HepG2 (cell line): Measurements from ENCODE around the gene GJA3. TPM values are rescaled to one million over a fixed set of nuclear protein-coding genes. Genes with fewer than 3 reads are reported as not detected.

Source experiments
- ATAC-seq: fragments of 200-7000 bp; cut with Tn5 transposase; 3 replicates; pipeline ENCODE4 v1.9.1; 2020; ENCODE audit warnings: mild to moderate bottlenecking, moderate library complexity
- BruUV-seq: library from RNA; stranded (reverse); fragments of 400-500 nt; replicated peaks from 2 replicates; lab custom pipeline; 2021; lab: Mats Ljungman, UMichigan
- CTCF ChIA-PET: fragments of 300-600 bp; formaldehyde crosslinking; extraction: SDS; loops from one replicate; lab custom pipeline; 2021; ENCODE audit warnings: low total read pairs, inconsistent platforms, low intra/inter-chr PET ratio; lab: Yijun Ruan, JAX
- POLR2A ChIA-PET: fragments of 350-600 bp; sonication (Branson Sonifier 250); formaldehyde crosslinking; loops from one replicate; lab custom pipeline; 2020; ENCODE audit warnings: antibody characterized with exemption, inconsistent platforms; lab: Yijun Ruan, JAX
- DNase-seq: peaks from one replicate; pipeline ENCODE4 v3.0.0-alpha.2; 2015; ENCODE audit warnings: low spot score
- FAIRE-seq: peaks from 3 replicates; lab custom pipeline; 2011; peaks lifted over from hg19 to GRCh38; lab: Jason Lieb, UNC
- H2AFZ ChIP-seq: one replicate; pipeline ENCODE4 v1.6.1; 2011; ENCODE audit warnings: low read length, inconsistent platforms
- H3K27ac ChIP-seq: fragments of 300-600 bp; 3 replicates; pipeline ENCODE4 v1.8.0; 2011; ENCODE audit warnings: mixed run types, mild to moderate bottlenecking, mixed read lengths, low read length, inconsistent platforms; ENCODE audit not compliant: insufficient read depth; ENCODE audit errors: extremely low read length
- H3K27me3 ChIP-seq, 2 experiments: fragments of 200-600 bp in 1 of 2; 2 replicates in 1 of 2; 3 replicates in 1 of 2; pipeline versions ENCODE4 v1.6.0 to v1.8.0; 2011; ENCODE audit warnings: low read length in 2 of 2, mild to moderate bottlenecking in 2 of 2, moderate library complexity in 2 of 2, inconsistent platforms in 1 of 2; ENCODE audit not compliant: insufficient read depth in 2 of 2, control insufficient read depth in 1 of 2
- H3K36me3 ChIP-seq, 2 experiments: fragments of 200-600 bp in 1 of 2; replicated peaks in 1 of 2; 2 replicates in 1 of 2; 3 replicates in 1 of 2; pipeline versions ENCODE4 v1.5.1 to v1.8.0; 2011; ENCODE audit warnings: low read length in 2 of 2, inconsistent platforms in 1 of 2; ENCODE audit not compliant: insufficient read depth in 2 of 2, control insufficient read depth in 1 of 2
- H3K4me1 ChIP-seq: 2 replicates; pipeline ENCODE4 v1.5.1; 2012; ENCODE audit warnings: low read length, inconsistent platforms; ENCODE audit not compliant: insufficient read depth
- H3K4me2 ChIP-seq: 2 replicates; pipeline ENCODE4 v1.6.0; 2011; ENCODE audit warnings: low read depth, low read length, inconsistent platforms
- H3K4me3 ChIP-seq, 3 experiments: fragments of 200-600 bp in 1 of 3; sonication (generic), shearing (Covaris generic) in 1 of 3; replicated peaks in 1 of 3; 2 replicates each; pipeline ENCODE4 v1.5.1; 2011 to 2016; ENCODE audit warnings: low read length in 3 of 3, inconsistent platforms in 2 of 3, low read depth in 2 of 3, mild to moderate bottlenecking in 2 of 3, control low read depth in 1 of 3, mixed read lengths in 1 of 3; ENCODE audit not compliant: insufficient read depth in 1 of 3
- H3K79me2 ChIP-seq: one replicate; pipeline ENCODE4 v1.6.1; 2011; ENCODE audit warnings: low read length, inconsistent platforms; ENCODE audit not compliant: insufficient read depth
- H3K9ac ChIP-seq: 2 replicates; pipeline ENCODE4 v1.6.0; 2011; ENCODE audit warnings: mild to moderate bottlenecking, low read depth, low read length, inconsistent platforms; ENCODE audit not compliant: insufficient read depth
- H3K9me3 ChIP-seq: 2 replicates; pipeline ENCODE4 v1.5.1; 2012; ENCODE audit warnings: mild to moderate bottlenecking, low read length
- H4K20me1 ChIP-seq: 2 replicates; pipeline ENCODE4 v1.6.0; 2011; ENCODE audit warnings: inconsistent platforms, mild to moderate bottlenecking, low read length, moderate library complexity; ENCODE audit not compliant: insufficient read depth
- BRCA1 ChIP-seq: sonication (generic); formaldehyde crosslinking; IDR thresholded peaks from 2 replicates; pipeline ENCODE4 v1.4.0; 2020; ENCODE audit warnings: missing genetic modification reagents
- HDAC6 ChIP-seq: fragments of 200-600 bp; sonication (generic); IDR thresholded peaks from 2 replicates; pipeline ENCODE4 v1.7.0; 2017; ENCODE audit warnings: mild to moderate bottlenecking, antibody characterized with exemption, low read length, low read depth
- HNF4A ChIP-seq: sonication (generic); formaldehyde crosslinking; IDR thresholded peaks from 2 replicates; pipeline ENCODE4 v1.4.0; 2020; ENCODE audit warnings: missing genetic modification reagents
- HNRNPL ChIP-seq: fragments of 200-400 bp; formaldehyde crosslinking; IDR thresholded peaks from 2 replicates; pipeline ENCODE4 v1.6.1; 2017; ENCODE audit warnings: mild to moderate bottlenecking, low read depth, low read length
- HOXA9 ChIP-seq: sonication (generic); formaldehyde crosslinking; IDR thresholded peaks from 2 replicates; pipeline ENCODE4 v1.8.1; 2022; ENCODE audit warnings: missing genetic modification reagents, mild to moderate bottlenecking, moderate library complexity, borderline replicate concordance
- KMT2B ChIP-seq: IDR thresholded peaks from 2 replicates; pipeline ENCODE4 v1.6.1; 2016; ENCODE audit warnings: missing genetic modification reagents, missing compliant biosample characterization
- NR2F2 ChIP-seq: IDR thresholded peaks from 2 replicates; pipeline ENCODE4 v1.6.1; 2012; ENCODE audit warnings: low read depth, inconsistent platforms, borderline replicate concordance
- PHF5A ChIP-seq: IDR thresholded peaks from one replicate; pipeline ENCODE4 v1.6.1; 2018; ENCODE audit warnings: low read depth, missing genetic modification reagents; ENCODE audit not compliant: unreplicated experiment
- SRSF1 ChIP-seq: fragments of 200-400 bp; formaldehyde crosslinking; optimal IDR thresholded peaks from 2 replicates; pipeline ENCODE3; 2017; ENCODE audit warnings: mild to moderate bottlenecking, low read depth, low read length, moderate library complexity
- ZMYM2 ChIP-seq: sonication (generic); formaldehyde crosslinking; IDR thresholded peaks from 2 replicates; pipeline ENCODE4 v1.8.0; 2022; ENCODE audit warnings: mild to moderate bottlenecking, missing genetic modification reagents
- ZNF501 ChIP-seq: sonication (generic); formaldehyde crosslinking; IDR thresholded peaks from 2 replicates; pipeline ENCODE4 v1.5.1; 2020; ENCODE audit warnings: mild to moderate bottlenecking, moderate library complexity, missing genetic modification reagents
- ZNF781 ChIP-seq: sonication (generic); formaldehyde crosslinking; IDR thresholded peaks from 2 replicates; pipeline ENCODE4 v1.5.1; 2020; ENCODE audit warnings: borderline replicate concordance, mild to moderate bottlenecking, missing genetic modification reagents; ENCODE audit errors: not compliant biosample characterization
- WGBS: methylation state at CpG from one replicate; pipeline ENCODE4 v1.1.6; 2017; ENCODE audit warnings: low lambda C conversion rate; 5-methylcytosine and 5-hydroxymethylcytosine counted together
- in situ Hi-C: cut with HindIII; loops from 2 replicates; pipeline ENCODE4 v1.10.0; 2017; ENCODE audit warnings: low pct_unique_long_range_greater_than_20kb; ENCODE audit not compliant: extremely low pct_ligation_motif_present
- intact Hi-C: fragments of 100-400 bp; cut with micrococcal nuclease; formaldehyde crosslinking; loops from one replicate; pipeline ENCODE4 v1.10.0; 2022; ENCODE audit not compliant: unreplicated experiment
- polyA plus RNA-seq, 8 experiments: library from polyadenylated mRNA; depleted of rRNA in 3 of 8; stranded (reverse) in 7 of 8; unstranded in 1 of 8; fragments of >200 nt; fragmentation: Illumina TruSeq in 4 of 8; extraction: Trizol in 4 of 8; gene quantifications; 2 replicates each; pipeline versions ENCODE4 v1.2.1 to v1.2.3, GENCODE V29; 2011 to 2016; ENCODE audit warnings: low read depth in 4 of 8, missing spikeins in 1 of 8, mixed read lengths in 1 of 8; ENCODE audit not compliant: insufficient read depth in 1 of 8
- total RNA-seq, 5 experiments: library from RNA; depleted of rRNA; stranded (reverse); fragments of >200 nt; fragmentation: Illumina TruSeq; extraction: Trizol; gene quantifications; 2 replicates each; pipeline ENCODE4 v1.2.3, GENCODE V29; 2016; ENCODE audit warnings: low read depth in 1 of 5
- TF ChIP-seq, protein P1 (sequence below): IDR thresholded peaks from 2 replicates; pipeline ENCODE4 v1.6.1; 2016; ENCODE audit warnings: missing biosample characterization, missing genetic modification reagents, low read depth
- TF ChIP-seq, protein P2 (sequence below): sonication (generic); formaldehyde crosslinking; IDR thresholded peaks from 2 replicates; pipeline ENCODE4 v1.8.0; 2023; ENCODE audit warnings: mild to moderate bottlenecking, missing genetic modification reagents
- TF ChIP-seq, protein P3 (sequence below): sonication (generic); formaldehyde crosslinking; IDR thresholded peaks from 2 replicates; pipeline ENCODE4 v1.5.0; 2020; ENCODE audit warnings: missing genetic modification reagents

The GJA3 gene
- total and polyA plus RNA-seq, 2 of the 13 experiments (the other 11 are each of a cell fraction or from before 2014, with no cell fraction given): 0.04 TPM

DNA sequence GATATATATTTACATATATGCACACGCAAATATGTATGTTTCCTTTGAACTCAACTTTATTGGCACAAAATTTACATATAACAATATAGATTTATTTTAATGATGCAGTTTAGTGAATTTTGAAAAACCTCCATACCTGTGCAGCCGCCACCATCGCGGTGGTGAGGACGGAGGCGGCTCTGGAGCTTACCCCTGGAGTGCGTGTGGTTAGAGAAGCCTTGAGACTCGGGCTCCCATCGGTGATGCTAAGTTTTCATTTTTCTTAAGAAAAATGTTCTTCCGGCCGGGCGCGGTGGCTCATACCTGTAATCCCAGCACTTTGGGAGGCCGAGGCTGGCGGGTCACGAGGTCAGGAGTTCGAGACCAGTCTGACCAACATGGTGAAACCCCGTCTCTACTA lies 31.8 kb downstream of the GJA3 start:
- H3K27ac ChIP-seq: no peak overlapping the region
- H3K4me2 ChIP-seq: peak overlapping the region; percentile 88
- BruUV-seq: no TSS peak
- H4K20me1 ChIP-seq: no peaks in the 10 kb centered on the region
- no peak for FAIRE-seq
- no peak for DNase-seq
- intact Hi-C loops: no loop called here
- H3K79me2 ChIP-seq: no peaks in the 10 kb centered on the region
- H3K36me3 ChIP-seq: no peaks in the 10 kb centered on the region
- no peaks in the 10 kb centered on the region; a peak in 1 of 5 replicates for H3K27me3 ChIP-seq
- H3K4me1 ChIP-seq: peaks cover 33% of the 10 kb centered on the region
- TF ChIP-seq ZNF501 (no peak), HNF4A (CRISPR knock-in tag) (no peak)
- TF ChIP-seq, all 625 proteins: peak for 0
- no peak overlapping the region for H3K9ac ChIP-seq
- CTCF ChIA-PET: interaction anchor here (1.4 kb wide), 1 partner anchor 34 kb away, joined by 8 read pairs; no protein-coding TSS in a partner anchor
- H3K9me3 ChIP-seq: no peaks in the 10 kb centered on the region
- no peak for ATAC-seq
- POLR2A ChIA-PET: interaction anchor here (1.5 kb wide), 1 partner anchor 31 kb away, joined by 3 read pairs; no protein-coding TSS in a partner anchor
- no peak overlapping the region for H2AFZ ChIP-seq
- WGBS: 70% methylated on average over 18 of the region's 18 CpGs
- in situ Hi-C loops: no loop called here
- peak overlapping the region in 2 of 3 experiments; percentile 74 to 79; a peak in 4 of 6 replicates for H3K4me3 ChIP-seq

DNA sequence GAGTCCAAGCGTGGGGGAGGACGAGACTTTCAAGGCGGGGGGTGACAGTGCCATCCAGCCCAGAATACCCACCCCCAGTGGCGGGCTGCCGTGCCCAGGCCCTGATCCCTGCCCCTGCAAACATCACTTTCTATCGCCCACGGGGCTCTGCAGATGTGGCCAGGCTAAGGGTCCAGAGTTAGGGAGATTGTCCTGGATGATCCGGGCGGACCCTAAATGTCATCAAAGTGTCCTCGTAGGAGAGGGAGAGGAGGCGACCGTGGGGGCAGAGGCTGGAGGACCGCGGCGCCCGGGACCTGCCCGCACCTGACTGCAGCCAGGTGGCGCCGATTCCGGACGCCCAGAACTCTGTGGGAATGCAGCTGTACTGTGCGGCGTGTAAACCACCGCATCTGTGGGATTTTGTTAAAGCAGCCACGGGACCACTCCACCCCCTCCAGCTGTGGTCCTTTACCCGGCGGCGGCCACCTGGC lies 32.4 kb downstream of the GJA3 start:
- POLR2A ChIA-PET: interaction anchor here (1.3 to 1.5 kb wide), 3 partner anchors 12 to 41 kb away, joined by 3 to 6 read pairs (median 3); no protein-coding TSS in a partner anchor
- TF ChIP-seq HDAC6 (no peak), KMT2B (CRISPR knock-in tag) (0 out of 2 replicates have a peak, but pooled peaks have one; percentile 12), NR2F2 (no peak), ZMYM2 (CRISPR knock-in tag) (0 out of 2 replicates have a peak, but pooled peaks have one; percentile 15), ZNF781 (CRISPR knock-in tag) (no peak), PHF5A (CRISPR knock-in tag) (no peak), BRCA1 (CRISPR knock-in tag) (no peak), SRSF1 (peak; percentile 22), HNRNPL (peak; percentile 83; the same call in 1 of the 2 replicates), HOXA9 (no peak)
- TF ChIP-seq, protein P1, sequence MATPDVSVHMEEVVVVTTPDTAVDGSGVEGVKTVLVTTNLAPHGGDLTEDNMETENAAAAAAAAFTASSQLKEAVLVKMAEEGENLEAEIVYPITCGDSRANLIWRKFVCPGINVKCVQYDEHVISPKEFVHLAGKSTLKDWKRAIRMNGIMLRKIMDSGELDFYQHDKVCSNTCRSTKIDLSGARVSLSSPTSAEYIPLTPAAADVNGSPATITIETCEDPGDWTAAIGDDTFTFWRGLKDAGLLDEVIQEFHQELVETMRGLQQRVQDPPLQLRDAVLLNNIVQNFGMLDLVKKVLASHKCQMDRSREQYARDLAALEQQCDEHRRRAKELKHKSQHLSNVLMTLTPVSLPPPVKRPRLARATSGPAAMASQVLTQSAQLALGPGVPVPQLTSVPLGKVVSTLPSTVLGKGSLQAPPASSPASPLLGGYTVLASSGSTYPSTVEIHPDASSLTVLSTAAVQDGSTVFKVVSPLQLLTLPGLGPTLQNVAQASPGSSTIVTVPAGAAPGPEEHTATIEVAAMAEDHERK (CRISPR knock-in tag): no peak
- TF ChIP-seq, protein P2, sequence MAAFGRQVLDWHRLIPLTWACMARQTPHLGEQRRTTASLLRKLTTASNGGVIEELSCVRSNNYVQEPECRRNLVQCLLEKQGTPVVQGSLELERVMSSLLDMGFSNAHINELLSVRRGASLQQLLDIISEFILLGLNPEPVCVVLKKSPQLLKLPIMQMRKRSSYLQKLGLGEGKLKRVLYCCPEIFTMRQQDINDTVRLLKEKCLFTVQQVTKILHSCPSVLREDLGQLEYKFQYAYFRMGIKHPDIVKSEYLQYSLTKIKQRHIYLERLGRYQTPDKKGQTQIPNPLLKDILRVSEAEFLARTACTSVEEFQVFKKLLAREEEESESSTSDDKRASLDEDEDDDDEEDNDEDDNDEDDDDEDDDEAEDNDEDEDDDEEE (CRISPR knock-in tag): no peak
- TF ChIP-seq, protein P3, sequence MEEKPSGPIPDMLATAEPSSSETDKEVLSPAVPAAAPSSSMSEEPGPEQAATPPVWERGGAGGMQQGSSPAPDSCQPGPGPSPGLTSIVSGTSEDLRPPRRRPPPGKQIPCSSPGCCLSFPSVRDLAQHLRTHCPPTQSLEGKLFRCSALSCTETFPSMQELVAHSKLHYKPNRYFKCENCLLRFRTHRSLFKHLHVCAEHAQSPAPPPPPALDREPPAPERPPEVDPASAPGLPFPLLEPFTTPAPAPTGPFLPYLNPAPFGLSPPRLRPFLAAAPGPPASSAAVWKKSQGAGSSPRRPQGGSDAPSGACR (CRISPR knock-in tag): no peak

More for the DNA sequence above, 32.4 kb downstream of the GJA3 start:
- no peaks in the 10 kb centered on the region for H3K36me3 ChIP-seq
- no TSS peak for BruUV-seq
- CTCF ChIA-PET: interaction anchor here (1.4 kb wide), 1 partner anchor 35 kb away, joined by 8 read pairs; no protein-coding TSS in a partner anchor
- H3K27me3 ChIP-seq: no peaks in the 10 kb centered on the region; a peak in 1 of 5 replicates
- peak; percentile 15 for DNase-seq
- no peak for FAIRE-seq
- no peak overlapping the region for H2AFZ ChIP-seq
- H3K4me2 ChIP-seq: peak overlapping the region; percentile 88
- peak; percentile 73 for ATAC-seq
- in situ Hi-C loops (no loop called here), intact Hi-C loops (loop anchor here (1.0 kb wide), 2 partner anchors 8 to 35 kb away; no protein-coding TSS in a partner anchor)
- H4K20me1 ChIP-seq: no peaks in the 10 kb centered on the region
- H3K79me2 ChIP-seq: no peaks in the 10 kb centered on the region
- H3K4me3 ChIP-seq: peak overlapping the region; percentile 74 to 83 (median 79)
- WGBS: 0% methylated on average over 13 of the region's 28 CpGs
- H3K4me1 ChIP-seq: peaks cover 33% of the 10 kb centered on the region
- H3K9ac ChIP-seq: peak overlapping the region; percentile 86
- no peaks in the 10 kb centered on the region for H3K9me3 ChIP-seq
- H3K27ac ChIP-seq: peak overlapping the region; percentile 96
